Measurements from ENCODE around the gene LACTBL1.

Gene LACTBL1

DNA sequence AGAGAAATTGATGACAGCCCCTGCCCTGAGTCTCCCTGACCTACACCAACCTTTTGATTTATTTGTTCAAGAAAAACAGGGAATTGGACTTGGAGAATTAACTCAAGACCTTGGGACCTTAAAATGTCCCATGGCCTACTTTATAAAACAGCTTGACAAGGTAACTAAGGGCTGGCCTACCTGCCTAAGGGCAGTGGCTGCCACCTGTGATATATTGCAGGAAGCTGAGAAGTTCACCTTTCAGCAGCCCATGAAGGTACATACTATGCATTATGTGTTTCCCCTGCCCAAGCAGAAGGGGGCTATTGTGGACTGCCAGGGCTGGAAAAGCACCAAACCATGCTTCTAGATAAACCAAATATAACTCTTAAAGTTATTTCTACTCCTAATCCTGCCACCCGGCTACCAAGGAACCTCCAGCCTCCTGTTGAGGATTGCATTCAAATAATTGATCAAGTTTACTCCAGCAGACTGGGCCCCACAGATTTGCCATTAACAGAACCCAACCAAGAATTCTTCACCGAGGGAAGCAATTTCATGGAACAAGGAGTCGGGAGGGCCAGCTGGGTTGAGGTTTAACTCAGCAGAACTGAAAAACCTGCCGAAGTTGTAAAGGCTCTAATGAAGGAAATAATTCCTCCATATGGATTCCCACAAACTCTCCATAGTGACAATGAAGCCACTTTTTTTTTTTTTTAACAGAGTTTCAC, 28.2 kb downstream of the LACTBL1 start:
- no peak for DNase-seq (ENCODE audit: low read depth in 3 of 3)

DNA sequence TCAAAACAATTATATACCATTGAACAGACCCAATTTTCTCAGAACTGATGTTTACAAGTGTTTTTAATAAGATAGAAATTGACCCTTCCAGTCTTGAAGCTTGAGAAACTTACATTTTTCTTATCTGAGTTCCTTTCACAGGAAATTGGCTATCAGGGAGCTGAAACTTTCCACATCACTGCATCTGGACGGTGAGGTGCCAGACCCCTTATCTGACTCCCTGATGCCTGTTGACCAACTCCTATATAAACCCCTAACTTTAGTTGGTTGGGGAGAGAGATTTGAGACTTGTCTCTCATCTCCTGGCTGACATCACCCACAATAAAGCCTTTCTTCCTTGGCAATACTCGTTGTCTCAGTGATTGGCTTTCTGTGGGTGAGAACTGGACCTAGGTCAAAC, 31.4 kb downstream of the LACTBL1 start:
- DNase-seq (ENCODE audit: low read depth in 3 of 3), result no peak

DNA sequence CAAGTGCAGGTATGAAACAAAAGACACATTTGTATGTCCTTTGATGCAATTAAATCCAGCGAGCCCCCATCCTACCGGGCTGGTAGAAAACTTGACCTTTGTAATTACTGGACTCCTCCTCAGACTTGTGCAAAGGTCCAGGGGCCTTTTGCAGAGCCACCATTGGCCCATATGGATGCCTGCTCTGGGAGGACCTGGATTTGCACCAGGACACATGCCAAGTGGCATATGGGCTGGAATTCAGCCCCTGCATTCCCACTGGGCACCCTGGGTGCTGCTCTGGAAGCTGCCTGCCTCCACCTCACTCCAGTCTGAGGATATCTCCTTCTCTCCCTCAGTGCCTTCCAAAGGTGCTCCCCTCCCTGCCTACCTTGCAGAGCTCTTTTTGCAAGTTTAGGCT, 36.0 kb downstream of the LACTBL1 start:
- DNase-seq (ENCODE audit: low read depth in 3 of 3), result no peak

DNA sequence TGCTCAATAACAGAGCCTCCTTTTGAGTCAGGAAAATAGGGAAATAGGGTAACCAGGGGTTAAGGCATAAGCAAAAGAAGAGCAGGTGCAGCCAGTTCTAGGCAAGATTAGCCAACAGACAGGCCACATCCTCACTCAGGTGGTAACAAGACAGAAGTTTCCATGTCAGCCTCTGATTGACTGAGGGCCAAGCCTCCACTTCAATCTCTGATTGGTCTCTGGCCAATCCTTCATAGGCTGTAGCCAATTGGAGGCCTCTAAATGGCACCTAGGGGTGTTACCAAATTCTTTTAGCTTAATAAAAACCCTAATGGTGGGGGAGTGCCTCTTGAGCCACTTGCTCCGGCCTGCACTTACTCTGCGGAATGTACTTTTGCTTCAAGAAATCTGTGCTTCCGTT, 37.2 kb downstream of the LACTBL1 start:
- DNase-seq (ENCODE audit: low read depth in 3 of 3), result no peak

DNA sequence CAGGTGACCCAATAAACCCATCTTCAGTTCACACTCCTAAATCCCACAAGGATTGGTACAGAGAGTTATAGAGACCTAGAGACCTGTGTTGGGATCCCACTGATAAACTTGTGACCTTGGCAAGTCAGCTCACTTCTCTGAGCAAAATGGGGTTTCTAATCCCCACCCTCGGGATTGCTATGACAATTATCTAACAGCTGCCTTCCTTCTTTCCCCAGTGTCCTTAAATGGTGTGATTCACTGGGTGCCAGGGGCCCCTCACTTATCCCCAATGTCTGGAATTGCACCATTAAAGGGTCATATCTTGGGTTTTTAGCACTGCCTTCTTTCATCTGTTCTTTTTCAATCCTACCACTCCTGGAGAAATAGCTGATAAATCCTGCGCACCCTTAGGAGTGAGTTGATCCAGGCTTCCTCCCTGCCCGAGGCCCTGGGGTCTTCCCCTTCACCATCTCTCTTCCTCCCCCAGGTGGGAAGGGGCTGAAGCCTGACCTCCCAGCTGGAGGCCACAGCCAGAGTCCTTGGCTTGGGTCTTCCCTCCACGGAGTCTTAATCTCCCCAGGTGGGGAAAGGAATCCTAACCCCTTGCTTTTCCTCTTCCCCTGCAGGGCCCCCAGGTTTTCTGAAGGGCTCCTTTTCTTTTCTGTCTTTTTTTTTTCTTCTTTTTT, 39.7 kb downstream of the LACTBL1 start:
- no peak for DNase-seq (ENCODE audit: low read depth in 3 of 3)

DNA sequence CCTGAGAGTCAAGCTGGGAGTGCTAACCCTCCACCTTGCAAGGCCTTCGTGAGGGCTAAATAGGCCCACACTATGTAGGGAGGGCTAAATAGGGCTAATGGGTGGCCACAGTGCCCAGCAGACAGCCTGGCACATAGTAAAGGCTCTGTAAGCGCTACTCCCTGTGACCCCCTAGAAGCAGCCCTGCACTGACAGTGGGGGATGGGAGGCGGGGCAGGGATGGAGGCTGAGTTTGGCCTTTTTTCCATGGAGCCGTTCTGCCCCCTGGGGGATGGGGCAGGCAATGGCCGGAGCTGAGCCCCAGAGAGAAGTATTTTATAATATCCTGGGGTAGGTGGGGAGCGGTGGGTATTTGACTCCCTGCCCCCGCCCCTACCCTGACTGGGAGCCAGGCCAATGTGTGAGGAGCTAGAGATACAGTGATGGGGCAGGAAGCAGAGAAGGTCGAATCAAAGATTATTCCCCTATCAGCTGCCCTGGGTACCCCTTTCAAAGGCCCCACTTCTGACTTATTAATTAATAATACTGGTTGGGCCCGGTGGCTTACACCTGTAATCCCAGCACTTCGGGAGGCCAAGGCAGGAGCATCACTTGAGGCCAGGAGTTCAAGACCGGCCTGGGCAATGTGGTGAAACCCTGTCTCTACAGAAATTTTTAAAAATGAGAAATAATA, 42.3 kb downstream of the LACTBL1 start:
- DNase-seq (ENCODE audit: low read depth in 3 of 3), result peak in 1 of 3 donors; percentile 14

DNA sequence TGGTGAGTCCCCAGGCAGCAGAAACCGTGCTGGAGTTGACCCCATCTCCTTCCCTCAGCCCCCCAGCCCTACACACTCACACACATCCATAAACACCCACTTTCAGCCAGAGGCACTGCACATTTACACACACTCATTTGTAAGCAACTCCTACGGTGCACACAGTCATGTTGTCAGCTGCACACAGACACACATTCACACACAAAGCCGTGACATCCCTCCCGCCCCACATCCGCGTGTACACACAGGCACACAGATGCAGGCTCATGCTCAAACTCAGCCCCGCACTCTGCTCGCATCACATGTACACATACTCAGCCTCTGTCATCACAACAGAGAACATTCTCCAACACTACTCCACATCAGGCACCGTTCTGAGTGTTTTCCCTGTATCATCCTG, 47.6 kb downstream of the LACTBL1 start:
- DNase-seq (ENCODE audit: low read depth in 3 of 3), result no peak

DNA sequence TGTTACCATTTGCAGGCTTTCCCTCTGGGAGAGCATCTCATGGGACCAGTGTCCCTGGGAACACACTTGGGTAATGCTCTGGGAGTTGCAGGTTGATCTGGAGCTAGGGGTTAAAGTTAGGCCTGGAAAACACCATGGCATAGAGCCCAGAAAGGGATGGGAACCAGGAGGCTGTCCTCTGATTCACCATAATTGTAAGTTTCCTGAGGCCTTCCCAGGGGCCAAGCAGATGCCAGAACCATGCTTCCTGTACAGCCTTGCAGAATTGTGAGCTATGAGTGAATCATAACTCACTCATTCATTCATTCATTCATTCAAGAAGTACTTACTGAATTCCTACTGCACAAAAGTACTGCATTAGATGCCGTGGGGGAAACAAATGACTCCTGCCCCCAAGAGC, 50.0 kb downstream of the LACTBL1 start:
- no peak for DNase-seq (ENCODE audit: low read depth in 3 of 3)

DNA sequence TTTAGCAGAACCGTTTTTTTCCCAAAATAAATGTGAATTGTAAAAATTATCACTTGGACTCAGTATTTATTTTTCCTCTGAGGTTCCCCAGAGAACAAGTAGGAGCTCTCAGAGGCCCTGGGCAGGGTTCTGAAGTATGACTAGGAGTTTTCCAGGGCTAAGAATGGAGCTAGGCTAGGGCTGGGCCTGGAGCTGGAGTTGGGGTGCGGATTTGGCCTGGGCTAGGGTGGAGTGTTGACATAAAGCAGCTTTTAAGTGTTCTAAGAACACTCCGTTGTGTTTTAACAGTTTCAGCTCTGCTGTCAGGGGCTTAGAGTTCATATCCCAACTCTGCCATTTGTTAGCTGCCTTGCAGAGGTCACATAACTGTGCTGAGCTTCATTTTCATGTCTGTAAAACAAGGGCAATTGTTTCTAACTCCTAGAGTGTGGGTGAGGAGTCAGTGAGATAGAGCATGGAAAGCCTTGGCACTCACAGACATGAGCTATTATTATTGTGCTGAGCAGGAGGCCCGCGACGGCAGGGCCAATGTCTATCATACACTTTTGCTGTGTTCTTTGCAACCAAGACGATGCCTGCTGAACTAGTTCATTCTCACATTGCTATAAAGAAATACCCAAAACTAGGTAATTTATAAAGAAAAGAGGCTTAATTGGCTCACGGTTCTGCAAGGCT, 51.1 kb downstream of the LACTBL1 start:
- no peak for DNase-seq (ENCODE audit: low read depth in 3 of 3)

DNA sequence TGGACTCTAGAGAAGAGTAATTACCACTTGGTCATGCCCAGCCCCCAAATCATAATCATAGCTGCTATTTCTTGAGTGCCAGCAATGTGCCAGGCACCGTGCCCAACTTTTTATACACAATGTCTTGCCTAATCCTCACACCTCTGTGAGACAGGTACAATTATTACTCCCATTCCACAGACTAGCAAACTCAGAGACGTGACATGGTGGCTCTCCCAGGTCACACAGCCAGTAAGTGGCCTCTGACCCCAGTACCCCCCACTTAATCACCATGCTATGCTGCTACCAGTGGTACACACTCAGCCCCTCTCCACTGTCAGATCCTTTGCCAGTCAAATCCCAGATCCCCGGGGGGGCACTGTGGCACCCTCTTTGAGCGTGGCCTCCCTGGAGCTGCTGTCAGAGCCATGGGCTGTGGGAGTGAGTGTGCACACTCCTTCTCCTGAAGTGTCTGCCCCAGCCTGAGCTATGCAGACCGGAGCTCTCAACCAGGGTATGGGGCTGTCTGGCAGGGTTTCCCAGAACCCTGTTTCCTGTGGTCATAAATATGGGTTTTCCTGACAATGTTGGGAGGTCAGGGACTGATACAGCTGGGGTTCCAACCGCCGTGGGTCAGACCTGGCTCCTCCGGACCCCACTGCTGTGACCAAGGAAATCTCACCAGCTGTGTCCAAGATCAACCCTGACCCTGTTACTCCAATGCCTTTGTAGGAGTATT, 51.8 kb downstream of the LACTBL1 start:
- DNase-seq (ENCODE audit: low read depth in 3 of 3), result no peak

DNA sequence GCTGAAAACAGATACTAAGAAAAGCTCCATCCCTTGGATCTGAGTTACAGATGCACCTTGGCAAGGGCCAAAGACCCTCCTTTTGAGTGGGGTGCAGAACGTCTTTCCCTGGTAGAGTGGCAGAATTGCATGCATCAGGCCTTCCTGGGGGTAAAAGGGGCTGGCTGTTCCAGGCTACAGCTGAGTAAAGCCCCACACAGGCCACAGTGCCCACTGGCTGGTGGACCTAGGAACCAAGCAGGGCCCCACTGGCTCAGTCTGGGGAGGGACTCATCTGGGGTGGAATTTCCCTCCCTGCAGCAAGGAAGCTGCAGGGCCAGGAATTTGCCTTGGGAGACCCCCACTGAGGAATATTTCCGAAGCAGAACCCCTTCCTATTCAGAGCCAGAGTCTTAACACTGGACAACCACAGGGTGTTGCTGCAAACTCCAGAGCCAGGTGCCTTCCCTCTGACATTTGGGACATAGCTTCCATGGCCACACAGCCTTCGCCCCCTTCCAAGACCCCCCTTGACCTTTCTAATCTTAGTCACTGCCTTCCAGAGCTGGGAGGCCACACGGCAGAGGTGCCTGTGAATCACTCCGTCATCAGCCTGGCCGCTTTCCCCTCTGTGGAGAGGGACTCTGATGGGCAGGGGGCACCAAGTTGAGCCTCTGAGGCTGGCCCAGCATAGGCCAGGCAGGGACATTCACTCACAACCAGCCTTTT, 52.5 kb downstream of the LACTBL1 start:
- no peak for DNase-seq (ENCODE audit: low read depth in 3 of 3)

DNA sequence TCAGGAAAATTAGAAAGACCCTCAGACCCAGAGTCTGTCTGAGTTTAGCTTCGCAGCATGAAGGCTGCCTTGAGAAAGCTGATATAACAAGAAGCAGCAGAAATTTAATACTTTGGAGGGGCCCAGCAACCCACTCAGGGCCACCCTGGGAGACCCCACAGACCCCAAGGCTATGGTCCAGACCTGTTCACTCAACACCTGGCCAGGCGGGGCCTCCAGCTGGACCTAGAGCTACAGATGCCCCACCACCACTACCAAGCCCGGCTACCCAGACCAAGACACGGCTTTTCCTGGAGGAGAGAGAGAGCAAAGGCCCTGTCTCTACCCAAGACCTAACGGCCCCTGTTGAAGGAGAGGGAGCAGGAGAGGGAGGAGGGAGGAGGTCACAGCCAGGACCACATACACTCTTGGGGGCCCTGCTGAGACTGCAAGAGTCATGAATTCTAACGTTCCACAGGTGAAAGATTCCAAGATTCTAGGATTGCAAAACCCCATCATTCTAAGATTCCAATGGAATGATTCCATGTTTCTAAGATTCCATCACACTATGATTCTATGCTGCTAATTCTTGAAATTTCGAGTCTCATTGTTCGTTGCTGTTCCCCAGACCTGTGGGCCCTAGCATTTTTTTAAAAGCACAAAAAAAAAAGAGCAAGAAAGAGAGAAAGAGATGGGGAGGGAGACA, 53.2 kb downstream of the LACTBL1 start:
- no peak for DNase-seq (ENCODE audit: low read depth in 3 of 3)

DNA sequence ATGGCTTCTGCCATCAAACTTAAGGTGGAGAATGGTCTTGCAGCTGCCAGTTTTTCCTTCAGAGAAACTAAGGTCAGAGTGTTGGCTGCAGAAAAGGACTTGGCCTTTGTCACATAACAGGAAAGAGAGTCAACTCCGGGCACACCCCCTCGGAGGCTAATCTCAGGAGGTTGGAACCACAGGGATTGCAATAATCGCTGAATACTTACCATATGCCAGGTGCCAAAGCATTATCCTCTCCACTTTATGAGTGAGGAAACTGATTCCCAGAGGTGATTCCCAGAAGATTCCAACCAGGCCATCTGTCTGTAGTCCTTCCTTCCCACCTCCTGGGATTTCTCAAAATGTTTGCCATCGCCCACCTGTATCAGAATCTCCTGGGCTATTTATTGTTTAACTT, 54.0 kb downstream of the LACTBL1 start:
- DNase-seq (ENCODE audit: low read depth in 3 of 3), result no peak

DNA sequence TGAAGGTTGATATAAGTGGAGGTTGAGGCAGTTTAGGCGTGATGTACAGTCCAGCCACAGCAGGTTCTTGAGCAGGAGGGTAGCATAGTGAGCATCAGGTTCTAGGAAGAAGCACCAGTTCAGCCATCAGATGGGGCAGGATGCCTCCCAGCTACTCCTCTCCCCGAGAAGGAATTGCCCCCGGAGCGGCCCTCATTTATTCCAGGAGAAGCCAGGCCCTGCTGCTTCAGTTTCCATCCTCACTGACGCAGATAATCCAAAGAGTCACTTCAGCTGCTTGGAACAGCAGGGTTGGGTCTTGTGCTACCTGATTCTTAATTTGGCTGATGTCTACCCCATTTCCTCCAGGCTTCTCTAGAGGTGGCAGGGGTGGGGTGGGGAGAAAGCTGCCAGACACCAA, 54.7 kb downstream of the LACTBL1 start:
- DNase-seq (ENCODE audit: low read depth in 3 of 3), result no peak

DNA sequence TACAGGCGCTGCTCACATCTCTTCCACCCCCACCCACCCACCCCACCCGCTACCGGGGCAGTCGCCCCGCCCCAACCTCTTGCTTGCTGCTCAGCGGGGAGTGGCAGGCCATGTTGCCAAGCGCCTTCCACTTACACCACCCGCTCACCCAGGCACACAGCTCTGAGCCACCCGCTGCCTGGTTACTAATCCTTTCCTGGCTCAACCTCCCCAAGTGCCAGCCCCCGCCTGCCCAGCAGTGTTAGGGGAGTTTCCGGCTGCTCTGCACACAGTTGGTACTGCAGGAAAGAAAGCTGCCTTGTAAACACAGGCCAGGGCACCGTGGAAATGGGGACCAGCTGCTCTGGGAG, 56.2 kb downstream of the LACTBL1 start:
- DNase-seq (ENCODE audit: low read depth in 3 of 3), result no peak

DNA sequence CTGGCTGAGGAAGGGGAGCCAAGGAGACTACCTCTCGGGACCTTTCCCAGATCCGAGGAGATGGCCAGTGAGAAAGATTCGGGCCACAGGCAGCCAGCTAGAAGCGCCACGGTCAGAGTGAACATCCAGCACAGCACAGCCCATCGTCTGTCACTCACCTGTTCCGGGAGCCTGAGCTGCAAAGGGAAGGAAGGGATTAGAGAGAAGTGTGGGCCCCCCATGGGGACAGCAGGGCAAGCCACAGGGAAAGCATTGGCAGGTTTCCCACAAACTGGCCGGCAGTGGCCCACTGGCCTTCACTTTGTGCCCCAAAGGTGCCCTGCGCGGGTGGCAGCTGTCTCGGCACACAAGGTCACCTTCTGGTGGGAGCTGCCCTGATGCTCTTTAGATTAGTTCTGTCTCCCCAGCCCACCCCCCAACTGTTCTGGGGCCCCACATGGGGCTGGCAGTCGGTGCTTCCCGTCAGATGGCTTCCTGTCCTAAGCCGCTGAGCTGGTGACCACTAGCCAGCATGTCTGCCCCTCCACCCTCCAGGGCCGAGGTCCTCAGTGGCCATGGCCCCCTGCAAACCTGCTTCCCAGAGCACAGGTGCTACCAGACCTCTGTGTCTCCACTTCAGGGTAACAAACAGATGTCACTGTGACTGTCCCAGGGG, 56.7 kb downstream of the LACTBL1 start:
- DNase-seq (ENCODE audit: low read depth in 3 of 3), result no peak

DNA sequence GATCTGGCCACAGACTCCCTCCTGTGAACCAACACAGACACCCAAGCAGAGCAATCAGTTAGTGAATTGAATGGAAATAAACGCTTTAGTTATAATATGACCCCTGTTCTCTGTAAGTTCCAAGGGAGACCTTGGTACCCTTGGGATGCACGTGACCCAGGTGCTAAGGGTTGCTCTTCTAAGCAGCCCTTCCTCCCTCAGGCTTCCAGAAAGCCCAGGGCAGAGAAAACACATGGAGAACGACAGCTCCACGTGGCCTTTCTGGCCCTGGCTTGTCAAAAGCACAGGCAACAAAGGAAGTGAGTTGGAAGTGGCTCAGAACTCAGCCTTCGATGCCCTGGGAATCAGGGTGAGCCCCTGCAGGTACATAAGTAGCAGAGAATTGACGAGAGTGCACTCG, 57.4 kb downstream of the LACTBL1 start:
- no peak for DNase-seq (ENCODE audit: low read depth in 3 of 3)

DNA sequence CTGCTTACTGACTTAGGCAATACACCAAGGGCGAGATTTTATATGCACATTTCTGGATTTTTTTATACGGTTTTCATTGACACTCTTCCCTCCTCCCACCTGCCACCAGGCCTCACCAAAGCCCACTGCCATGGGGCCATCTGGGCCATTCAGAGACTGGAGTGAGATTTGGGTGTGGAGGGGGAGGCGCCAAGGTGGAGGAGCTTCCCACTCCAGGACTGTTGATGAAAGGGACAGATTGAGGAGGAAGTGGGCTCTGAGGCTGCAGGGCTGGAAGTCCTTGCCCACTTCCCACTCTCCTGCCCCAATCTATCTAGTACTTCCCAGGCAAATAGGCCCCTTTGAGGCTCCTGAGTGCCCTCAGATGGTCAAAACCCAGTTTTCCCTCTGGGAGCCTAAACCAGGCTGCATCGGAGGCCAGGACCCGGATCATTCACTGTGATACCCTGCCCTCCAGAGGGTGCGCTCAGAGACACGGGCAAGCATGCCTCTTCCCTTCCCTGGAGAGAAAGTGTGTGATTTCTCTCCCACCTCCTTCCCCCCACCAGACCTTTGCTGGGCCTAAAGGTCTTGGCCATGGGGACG, 57.9 kb downstream of the LACTBL1 start:
- no peak for DNase-seq (ENCODE audit: low read depth in 3 of 3)

DNA sequence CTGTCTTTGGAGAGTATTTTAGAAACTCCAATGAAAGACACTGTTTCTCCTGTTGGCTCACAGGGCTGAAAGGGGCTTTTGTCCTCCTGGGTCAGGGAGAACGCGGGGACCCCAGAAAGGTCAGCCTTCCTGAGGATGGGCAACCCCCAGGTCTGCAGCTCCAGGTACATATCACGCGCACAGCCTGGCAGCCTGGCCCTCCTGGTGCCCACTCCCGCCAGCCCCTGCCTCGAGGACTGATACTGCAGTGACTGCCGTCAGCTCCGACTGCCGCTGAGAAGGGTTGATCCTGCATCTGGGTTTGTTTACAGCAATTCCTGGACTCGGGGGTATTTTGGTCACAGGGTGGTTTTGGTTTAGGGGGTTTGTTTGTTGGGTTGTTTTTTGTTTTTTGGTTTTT, 58.5 kb downstream of the LACTBL1 start:
- no peak for DNase-seq (ENCODE audit: low read depth in 3 of 3)

All from stimulated activated CD4-positive, alpha-beta T cell treated with anti-CD3 and anti-CD28 coated beads, TNF-alpha, amount 100 ng/mL, for 48 hours (primary cell).